ENCODE results near the gene GPX1.

GPX1 gene

GRCh38 chr3:49310677-49311076 lies 47.5 kb downstream of the GPX1 start:
- no peak for DNase-seq

Data from activated T-cell treated with anti-CD3 and anti-CD28 coated beads, Interleukin-2, amount 50 U/mL, for 1 hour (primary cell).